Amygdala (tissue), 56 donors: ENCODE data around the gene C16orf74.
A peak's percentile ranks its signal among the peaks of the same experiment; 100 is the strongest.

ENCODE experiments used
- DNase-seq, 56 donors: peaks; one replicate each; lab custom pipeline; 2025; lab: John Stamatoyannopoulos, UW

Gene C16orf74

DNA sequence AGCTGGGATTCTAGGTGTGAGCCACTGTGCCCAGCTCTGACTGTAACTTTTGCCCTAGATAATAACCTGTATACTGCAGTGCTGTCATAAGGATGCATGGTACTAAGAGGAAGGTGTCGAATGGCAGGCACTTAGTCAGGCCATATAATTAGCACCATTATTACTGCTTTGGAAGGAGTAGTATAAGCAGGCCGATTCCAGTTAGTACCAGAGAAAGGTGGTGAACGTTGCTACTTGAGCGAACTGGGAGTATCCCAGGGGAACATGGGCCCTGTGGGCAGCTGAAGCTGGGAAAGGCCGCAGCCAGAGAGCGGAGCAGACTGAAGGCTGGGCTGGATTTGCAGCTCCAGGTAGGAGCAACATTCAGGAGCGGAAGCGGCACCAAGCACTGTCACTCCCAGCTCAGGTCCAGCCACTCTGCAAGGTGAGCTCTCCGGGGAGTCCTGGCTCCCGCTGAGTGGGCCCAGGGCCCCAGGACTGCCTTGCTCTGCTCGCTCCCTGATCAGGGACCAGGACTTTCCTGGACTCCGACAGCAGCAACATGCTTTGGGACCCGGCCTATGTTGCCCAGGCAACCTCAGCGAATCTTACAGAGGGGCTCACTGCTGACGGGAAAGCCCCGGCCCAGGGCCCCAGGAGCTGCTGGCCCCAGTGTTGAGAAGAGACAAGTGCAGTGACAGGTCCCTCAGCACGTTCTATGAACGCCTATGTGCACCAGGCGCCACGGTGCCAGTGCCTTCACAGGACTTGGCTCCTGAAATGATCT lies 28.6 kb downstream of the C16orf74 start:
- DNase-seq, result peak in 13 of 56 donors; percentile 1 to 42 (median 12)

DNA sequence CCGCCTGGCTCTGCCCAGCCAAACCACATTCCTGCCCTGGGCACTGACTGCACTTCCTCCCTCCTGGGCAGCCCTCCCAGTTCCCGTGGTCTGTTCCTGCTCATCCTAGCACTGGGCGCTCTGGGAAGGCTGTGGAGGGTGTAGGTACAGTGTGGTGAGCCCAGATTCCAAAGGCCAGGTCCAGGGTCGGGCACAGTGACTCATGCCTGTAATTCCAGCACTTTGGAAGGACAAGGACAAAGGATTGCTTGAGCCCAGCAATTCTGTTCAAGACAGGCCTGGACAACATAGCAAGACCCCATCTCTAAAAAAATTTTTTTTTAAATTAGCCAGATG lies 30.6 kb downstream of the C16orf74 start:
- DNase-seq, result no peak

DNA sequence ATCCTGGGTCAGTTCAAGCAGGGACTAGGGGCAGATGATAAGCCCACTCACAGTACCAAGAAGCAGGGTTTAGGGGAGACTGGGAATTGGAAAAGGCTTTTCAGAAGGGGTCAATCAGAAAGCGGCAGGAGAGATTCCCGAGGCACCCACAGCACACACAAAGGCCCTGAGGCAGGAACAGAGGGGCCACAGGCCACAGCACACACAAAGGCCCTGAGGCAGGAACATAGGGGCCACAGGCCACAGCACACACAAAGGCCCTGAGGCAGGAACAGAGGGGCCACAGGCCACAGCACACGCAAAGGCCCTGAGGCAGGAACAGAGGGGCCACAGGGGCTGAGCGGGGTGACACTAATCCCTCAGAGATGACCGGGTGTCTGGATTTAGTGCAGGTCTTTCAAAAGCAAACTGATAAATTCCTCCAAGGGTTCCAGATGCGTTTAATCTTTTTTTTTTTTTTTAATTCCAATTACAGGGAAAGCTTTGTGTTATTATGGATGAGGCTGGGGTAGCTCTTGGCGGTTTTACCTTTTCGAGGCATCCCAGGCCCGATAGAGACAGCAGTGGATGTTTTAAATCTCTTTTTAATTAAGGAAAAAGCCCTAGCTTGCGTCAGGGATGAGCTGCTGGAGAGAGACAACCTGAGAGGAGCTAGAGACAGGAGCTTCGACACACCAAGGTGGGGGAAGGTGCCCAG lies 31.1 kb downstream of the C16orf74 start:
- DNase-seq, result no peak

DNA sequence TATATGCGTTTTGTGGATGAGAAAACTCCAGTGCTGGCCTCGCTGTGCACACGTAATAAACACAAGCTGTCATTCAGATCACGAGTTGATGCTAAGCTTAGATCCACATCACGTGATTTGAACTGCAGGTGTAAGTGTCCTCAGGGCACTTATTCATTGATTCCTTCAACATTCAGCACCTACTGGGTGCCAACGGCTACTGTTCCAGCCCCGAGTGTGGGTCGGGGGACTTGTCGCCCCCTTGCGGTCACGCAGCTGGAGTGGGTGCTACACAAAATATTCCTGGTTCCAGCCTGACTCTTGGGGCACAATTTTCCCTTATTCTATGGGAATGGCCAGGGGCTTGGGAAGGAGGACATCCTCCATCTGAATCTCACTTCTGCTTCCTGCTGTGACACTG lies 32.2 kb downstream of the C16orf74 start:
- DNase-seq, result no peak

DNA sequence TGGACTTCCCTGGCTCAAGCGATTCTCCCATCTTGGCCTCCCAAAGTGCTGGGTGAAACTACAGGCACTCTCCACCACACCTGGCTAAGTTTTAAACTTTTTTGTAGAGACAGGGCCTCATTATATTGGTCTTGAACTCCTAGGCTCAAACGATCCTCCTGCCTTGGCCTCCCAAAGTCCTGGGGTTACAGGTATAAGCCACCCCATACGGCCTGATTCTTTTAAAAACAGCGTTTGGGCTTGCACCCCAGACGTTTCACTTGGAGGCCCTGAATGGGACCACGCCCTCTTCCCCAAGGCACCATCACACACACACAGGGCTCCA lies 32.8 kb downstream of the C16orf74 start:
- DNase-seq, result no peak

DNA sequence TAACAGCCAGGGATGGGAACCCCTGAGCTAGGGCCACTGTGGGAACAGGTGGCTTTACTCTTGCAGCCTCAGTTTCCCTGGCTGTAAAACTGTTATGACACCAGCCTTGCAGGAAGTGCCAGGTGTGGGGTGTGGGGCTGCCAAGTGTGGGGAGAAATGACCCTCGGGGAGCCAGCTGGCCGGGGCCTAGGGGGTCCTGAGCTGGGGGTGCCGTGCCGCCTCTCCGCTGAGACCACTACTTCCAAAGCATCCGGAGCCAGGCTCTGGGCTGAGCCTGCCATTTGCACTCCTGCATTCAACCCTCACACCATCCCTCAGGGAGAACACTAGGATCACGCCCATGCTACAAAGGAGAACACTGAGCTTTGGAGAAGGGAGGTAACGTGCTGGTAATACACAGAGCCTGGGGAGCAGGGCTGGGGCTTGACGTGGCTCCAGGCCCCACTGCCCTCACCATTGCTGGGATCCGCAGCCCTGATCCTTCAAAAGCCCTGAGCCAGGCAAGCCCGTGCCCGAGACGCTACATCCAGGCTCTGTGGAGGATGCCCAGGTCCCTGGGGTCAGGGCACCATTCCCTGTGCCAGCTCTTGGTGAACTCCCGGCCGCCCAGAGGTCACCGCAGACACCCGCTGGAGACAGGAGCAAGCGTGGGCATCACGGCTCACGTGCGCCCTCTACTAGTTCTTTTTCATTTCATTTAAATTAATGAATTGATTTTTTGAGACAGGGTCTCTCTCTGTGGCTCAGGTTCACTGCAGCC lies 33.3 kb downstream of the C16orf74 start:
- peak in 37 of 56 donors; percentile 6 to 78 (median 31) for DNase-seq

DNA sequence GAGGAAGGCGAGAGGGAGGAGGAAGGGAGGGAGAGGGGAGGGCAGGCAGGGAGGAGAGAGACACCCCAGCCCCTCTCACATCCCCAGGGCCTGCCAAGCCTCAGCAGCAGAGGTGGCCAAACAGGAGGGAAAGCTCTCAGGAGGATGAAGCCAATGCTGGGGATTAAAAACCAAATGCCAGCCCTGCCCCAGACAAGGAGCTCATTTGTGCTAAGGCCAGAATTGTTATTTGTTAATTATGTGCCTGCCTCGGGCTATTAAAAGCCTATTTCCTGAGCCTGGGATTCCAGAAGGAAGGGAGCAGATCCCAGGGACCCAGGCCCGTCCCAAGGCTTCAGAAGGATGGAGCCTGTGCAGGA lies 34.2 kb downstream of the C16orf74 start:
- peak in 22 of 56 donors; percentile 8 to 59 (median 32) for DNase-seq

DNA sequence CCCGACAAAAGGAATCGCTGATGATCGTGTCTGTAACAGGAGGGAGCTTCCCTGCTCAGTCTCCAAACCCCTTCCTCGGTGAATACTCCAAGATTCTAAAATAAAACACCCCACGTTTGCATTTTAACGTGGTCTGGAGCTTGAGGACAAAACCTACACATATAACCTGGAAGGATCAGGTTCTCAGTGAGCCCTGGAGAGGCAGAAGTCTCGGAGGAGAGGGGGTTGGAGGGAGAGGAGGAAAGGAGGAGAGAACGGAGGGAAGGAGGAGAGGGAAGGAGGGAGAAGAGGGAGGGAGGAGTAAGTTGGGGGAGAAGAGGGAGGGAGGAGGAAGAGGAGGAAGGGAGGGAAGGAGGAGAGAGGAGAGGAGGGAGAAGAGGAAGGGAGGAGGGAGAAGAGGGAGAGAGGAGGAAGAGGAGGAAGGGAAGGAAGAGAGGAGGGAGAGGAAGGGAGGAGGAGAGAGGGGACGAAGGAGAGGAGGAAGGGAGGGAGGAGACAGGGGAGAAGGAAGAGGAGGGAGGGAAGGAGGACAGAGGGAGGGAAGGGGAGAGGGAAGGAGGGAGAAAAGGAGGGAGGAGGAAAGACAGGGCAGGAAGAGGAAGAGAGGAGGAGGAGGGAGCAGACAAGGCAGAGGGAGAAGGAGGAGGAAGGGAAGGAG lies 34.7 kb downstream of the C16orf74 start:
- DNase-seq, result no peak

DNA sequence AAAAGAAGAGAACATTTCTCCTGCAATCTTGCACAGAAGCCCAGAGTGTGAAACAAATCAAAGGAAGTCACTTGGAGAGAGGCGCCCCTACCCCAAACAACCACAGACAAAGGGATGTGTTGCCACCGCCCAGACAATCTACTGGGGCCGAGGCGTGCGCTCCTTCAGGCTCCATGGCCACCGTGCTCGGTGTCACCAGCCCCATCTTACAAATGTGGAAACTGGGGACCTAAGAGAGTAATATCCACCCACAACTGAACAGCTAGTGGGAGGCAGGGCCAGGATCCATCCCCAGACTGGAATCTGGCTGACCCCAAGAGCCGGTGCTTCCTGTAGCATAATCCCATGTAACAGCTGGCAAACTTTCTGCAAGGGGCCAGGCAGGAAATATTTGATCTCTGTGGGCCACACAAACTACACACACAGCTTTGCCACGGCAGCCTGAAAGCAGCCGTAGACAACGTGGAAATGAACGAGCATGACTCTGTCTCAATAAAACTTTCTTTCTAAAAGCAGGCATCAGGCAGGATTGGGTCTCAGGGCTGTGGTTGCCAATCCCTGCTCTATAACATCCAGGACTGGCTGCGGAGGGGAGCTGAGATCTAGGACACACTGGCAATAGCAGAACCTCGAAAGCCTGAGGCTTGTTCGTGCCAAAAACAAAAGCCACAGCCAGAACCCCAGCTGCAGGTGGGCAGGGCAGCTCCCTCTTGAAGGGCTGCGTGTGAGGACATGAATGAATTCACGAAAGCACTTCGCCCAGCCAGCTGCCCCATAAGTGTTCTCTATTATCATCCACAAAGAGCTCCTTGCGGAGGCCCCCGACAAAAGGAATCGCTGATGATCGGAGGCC lies 35.5 kb downstream of the C16orf74 start:
- peak in 2 of 56 donors; percentile 2 to 11 for DNase-seq

DNA sequence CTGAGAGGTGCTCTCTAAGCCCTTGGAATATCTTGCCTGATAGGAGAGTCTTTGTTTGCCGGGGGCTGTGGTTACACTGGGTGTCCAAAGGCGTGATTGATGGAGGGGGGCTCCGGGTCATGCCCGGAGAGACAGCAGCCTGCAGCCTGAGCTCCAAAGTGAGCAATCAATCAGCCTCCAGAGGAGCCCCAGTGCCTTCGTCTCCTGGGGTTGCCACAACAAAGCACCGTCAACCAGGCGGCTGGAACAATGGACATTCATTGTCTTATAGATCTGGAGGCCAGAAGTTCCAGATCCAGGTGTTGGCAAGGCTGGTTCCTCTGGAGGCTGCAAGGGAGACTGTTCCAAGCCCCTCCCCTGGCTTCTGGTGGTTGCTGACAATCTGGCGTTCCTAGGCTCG lies 38.1 kb downstream of the C16orf74 start:
- no peak for DNase-seq

DNA sequence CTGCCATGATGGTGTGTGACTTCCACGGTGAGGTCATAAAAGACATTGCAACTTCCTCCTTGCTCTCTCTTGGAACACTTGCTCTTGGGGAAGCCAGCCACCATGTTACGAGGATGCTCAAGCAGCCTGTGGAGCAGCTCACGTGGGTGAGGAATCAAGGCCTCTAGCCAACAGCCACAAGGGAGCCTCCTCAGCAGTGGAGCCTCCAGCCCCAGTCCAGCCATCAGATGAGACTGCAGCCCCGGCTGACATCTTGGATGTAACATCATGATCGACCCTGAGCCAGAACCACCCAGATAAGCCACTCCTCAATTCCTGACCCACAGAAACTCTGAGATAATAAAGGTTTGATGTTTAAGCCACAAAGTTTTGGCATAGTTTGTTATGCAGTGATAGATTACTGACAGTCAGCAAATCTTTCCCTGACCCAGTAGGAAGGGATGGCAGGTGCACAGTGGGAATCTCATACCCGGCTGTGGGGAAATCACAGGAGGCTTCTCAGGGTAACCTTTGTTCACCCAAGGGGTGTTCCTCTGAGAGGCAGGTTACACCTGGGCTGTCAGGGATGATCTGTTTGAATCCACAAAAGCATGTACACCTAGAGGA lies 38.8 kb downstream of the C16orf74 start:
- DNase-seq, result no peak

DNA sequence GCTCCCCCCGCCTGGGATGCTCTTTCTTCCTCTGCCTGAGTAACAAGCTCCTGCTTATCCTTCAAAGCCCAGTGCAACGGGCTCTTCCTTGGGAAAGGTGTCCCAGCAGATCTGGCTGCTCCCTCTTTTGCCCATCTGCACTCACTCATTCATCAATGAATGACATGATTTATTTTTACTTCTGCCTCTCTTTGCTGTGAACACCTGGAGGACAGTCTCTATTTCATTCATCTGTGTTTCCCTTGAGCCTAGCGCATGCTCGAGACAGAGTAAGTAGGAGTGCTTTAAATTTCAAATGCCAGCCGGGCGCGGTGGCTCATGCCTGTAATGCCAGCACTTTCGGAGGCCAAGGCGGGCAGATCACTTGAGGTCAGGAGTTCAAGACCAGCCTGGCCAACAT lies 40.2 kb downstream of the C16orf74 start:
- no peak for DNase-seq

DNA sequence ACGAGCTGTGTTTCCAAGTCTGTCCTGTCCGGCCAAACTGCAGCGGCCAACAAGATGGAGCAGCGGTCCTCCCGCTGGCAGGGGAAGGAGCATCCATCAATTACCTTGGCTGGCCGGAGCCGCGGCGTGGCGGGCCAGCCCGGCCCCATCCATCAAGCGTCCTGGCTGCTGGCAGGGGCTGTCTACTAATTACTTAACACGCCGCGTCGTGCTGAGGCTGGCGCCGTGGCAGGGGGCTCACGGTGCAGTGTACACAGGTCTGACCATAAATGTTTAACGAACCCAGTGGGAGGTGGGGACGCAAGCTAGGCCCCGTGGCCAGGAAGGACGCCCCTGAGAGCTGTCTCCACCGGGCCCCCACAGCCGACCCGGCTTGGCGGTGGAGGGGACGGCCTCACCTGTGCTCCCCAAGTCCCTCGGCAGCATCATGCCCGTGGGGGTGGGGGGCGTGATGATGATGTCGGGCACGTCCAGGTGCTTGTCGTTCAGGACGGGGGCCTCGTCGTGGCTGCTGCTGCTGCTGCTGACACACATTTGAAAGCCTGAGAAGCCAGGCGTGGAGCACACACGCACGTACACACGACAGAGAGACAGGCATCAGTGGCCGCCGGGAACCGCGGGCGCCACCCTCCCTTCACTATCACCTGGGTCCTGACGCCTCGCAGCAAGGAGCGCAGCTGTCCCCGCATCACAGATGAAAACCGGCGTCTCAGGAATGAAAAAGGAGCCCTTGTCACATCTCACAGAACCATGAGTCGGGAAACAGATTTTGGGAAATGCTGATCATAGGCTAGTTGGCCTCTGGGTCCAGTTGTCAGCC lies 40.9 kb downstream of the C16orf74 start:
- DNase-seq, result no peak

DNA sequence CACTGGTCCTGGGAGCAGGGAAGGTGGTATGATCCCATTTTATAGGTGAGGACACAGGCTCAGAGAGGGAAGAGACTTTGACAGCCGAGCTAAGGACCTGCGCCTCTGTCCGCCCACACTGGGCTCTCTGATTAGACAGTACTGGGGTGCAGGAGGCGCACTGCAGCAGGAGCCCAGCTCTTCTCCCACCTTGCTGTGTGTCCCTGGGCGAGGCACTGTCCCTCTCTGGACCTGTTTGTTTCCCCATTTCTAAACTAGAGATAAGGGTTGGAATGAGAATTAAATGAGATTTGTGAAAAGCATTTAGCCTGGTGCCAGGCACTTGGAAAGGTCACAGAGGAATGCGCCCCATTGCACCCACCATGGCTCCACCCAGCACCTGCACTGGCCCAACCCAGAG lies 42.6 kb downstream of the C16orf74 start:
- DNase-seq, result no peak

DNA sequence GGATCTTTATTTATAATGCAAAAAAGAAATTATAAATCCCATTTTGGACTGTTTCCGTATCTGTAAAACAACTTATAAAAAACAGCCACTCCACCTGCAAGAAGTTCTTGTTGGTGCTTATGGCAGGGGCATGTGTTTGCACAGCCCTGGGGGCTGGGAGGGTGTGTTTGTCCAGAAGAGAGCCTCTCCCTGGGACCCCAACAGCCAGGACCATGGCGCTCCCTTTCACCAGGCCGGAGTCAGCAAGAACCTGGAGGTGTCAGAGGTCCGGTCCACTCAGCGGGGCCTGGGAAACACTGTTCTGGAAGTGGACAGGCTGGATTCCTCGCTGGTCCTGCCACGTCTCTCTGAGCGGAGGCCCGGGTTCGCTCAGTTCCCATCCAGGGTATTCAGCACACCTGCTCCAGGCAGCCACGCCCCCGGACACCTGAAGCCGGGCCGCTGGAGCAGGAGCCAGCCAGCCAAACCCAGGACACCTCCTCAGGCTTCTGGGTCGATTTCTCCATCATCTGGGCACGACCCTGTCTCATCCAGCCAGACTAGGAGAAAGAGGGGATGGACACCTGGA lies 43.3 kb downstream of the C16orf74 start:
- no peak for DNase-seq

DNA sequence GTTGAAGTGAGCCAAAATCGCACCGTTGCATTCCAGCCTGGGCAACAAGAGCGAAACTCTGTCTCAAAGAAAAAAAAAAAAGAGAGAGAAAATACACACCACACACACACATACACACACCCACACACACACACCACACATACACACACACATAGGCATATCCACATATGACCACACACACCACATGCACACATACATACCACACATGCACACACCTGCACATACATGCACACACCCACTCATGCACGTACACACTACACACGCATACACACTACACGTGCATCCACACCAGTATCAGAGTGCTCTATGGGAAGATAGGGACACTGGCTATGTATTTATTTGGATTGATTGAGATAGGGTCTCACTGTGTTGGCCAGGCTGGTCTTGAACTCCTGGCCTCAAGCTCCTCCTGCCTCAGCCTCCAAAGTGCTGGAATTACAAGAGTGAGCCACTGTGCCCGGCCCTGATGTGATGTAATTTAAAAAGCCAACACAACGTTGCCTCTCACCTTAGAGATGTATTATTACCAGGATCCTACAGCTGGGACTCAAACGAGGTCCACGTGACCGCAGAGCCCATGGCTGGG lies 44.4 kb downstream of the C16orf74 start:
- DNase-seq, result no peak

DNA sequence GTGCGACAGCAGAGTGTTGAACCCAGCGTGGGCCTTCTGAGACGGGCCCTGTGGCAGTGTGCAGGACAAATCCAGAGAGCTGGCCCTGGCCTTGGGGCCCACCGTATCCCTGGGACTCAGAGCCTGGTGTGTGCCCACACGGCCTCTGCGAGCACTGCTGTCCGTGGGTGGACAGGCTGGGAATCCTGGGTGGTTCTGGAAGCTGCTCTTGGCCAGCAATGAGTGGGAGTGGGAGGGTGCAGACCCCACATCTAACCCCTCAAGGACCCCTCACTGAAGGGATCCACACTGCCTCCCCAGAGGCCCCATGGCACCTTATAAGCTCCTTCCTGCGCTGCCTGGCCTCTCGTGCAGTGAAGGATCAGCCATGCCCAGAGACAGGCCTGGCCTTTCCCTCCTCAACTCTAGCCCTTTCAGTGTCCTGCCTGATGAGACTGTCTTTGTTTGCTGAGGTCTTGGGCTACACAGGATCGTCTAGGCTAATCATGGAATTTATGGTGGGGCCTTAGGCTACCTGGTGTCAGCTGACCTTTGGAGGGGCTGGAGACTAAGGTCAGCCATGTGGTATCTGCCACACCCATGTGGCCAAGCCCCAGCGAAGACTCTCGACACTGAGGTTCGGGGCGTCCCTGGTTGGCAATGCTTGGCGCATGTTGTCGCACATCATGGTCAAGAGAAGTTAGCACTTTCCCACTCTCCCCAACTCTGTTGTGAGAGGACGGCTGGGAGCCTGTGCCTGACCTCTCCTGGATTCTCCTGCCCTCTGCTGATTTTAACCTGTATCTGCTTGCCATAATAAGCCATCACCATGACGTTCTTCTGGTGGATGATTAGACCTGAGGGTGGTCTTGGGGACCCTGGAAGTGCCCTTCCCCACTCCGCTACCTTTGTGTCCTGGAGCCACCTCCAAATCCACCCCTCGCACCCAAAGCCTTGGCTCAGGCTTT lies 45.7 kb downstream of the C16orf74 start:
- no peak for DNase-seq
